Prostate gland (tissue), 2 donors: Measurements from ENCODE around the gene GABRB3. TPM values are rescaled to one million over a fixed set of nuclear protein-coding genes. Genes with fewer than 3 reads are reported as not detected.

ENCODE experiments used
- DNase-seq: peaks from one replicate; pipeline ENCODE4 v3.0.0-alpha.2; 2019; ENCODE audit warnings: low spot score
- H3K27ac ChIP-seq, 2 donors: fragments of 200-600 bp; sonication (generic); 2 replicates each; pipeline ENCODE4 v1.5.1; 2017 to 2019
- H3K27me3 ChIP-seq: fragments of 200-600 bp; sonication (generic); replicated peaks from 2 replicates; pipeline ENCODE4 v1.5.1; 2019; ENCODE audit not compliant: insufficient read depth
- H3K36me3 ChIP-seq, 2 donors: fragments of 200-600 bp; sonication (generic); 1 replicate in 1 of 2; 2 replicates in 1 of 2; pipeline versions ENCODE4 v1.5.1 to v1.8.1; 2017 to 2019
- H3K4me1 ChIP-seq: fragments of 200-600 bp; sonication (generic); replicated peaks from 2 replicates; pipeline ENCODE4 v1.5.1; 2019
- H3K4me3 ChIP-seq, 2 donors: fragments of 200-600 bp; sonication (generic); 2 replicates each; pipeline ENCODE4 v1.5.1; 2017 to 2019
- H3K9me3 ChIP-seq: fragments of 200-600 bp; sonication (generic); 2 replicates; pipeline ENCODE4 v1.5.1; 2017
- CTCF ChIP-seq, 4 experiments: fragments of 200-600 bp in 2 of 4; fragments of 450-650 bp in 2 of 4; sonication (generic) in 2 of 4; IDR thresholded peaks; 1 replicate in 3 of 4; 2 replicates in 1 of 4; pipeline ENCODE4 v1.5.1; 2016 to 2019; ENCODE audit warnings: antibody characterized with exemption in 4 of 4, mild to moderate bottlenecking in 2 of 4, moderate library complexity in 2 of 4
- POLR2A ChIP-seq: fragments of 450-650 bp; IDR thresholded peaks from one replicate; pipeline ENCODE4 v1.6.1; 2016; ENCODE audit warnings: antibody characterized with exemption, mild to moderate bottlenecking
- POLR2AphosphoS5 ChIP-seq: sonication (generic); formaldehyde crosslinking; IDR thresholded peaks from one replicate; pipeline ENCODE4 v1.6.1; 2017; ENCODE audit warnings: antibody characterized with exemption
- WGBS: methylation state at CpG from one replicate; pipeline ENCODE4 v1.1.5; 2018; 5-methylcytosine and 5-hydroxymethylcytosine counted together
- intact Hi-C: fragments of 100-400 bp; cut with DNase I; formaldehyde crosslinking; loops from one replicate; pipeline ENCODE4 v1.14.2; 2022
- total RNA-seq, 2 donors: library from RNA; depleted of rRNA; stranded (reverse); fragments of >200 nt; gene quantifications; one replicate each; pipeline ENCODE4 v1.1.0, GENCODE V29; 2016

GABRB3 gene
- total RNA-seq, 2 donors from 2014 or later = 10.3 to 12.4 TPM

- Histone ChIP-seq H3K4me1 (no peaks in the 10 kb centered on the region), H3K36me3 (no peaks in the 10 kb centered on the region), H3K27ac (no peak overlapping the region), H3K4me3 (no peak overlapping the region), H3K27me3 (no peaks in the 10 kb centered on the region), H3K9me3 (no peaks in the 10 kb centered on the region)
- DNase-seq = no peak
- WGBS = 60% methylated on average over 2 of the region's 2 CpGs
- TF ChIP-seq CTCF (IDR thresholded peaks at IDR 0.05) = no peak
- TF ChIP-seq POLR2AphosphoS5 = no peak
- no peak for TF ChIP-seq POLR2A
- intact Hi-C loops = no loop called here
Measured at GRCh38 chr15:26690778-26691177, 82.1 kb downstream of the GABRB3 start.

DNA sequence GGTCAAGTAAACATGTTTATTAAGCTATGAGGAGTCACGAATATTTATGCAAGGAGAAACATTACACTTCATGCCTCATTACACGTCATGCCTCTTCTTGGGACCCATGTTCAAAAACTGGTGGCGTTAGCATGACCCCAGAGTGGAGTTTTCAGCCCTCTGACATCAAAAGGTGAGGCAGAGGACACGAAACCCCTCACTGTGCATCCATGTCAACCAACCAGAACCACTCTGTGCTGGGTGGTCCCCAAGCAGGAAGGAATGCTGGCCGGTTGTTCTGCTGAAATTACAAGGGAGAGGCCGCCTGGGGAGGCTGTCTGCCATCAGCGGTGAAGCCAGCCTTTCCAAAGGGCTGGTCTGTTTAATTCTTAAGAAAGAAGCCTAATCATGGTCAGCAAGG, 83.4 kb downstream of the GABRB3 start:
- no peaks in the 10 kb centered on the region for H3K4me1 ChIP-seq
- H3K4me3 ChIP-seq = no peak overlapping the region
- H3K36me3 ChIP-seq = no peaks in the 10 kb centered on the region
- no peaks in the 10 kb centered on the region for H3K27me3 ChIP-seq
- TF ChIP-seq CTCF (IDR thresholded peaks at IDR 0.05) = no peak
- TF ChIP-seq POLR2A = no peak
- no peak for TF ChIP-seq POLR2AphosphoS5
- intact Hi-C loops = no loop called here
- no peak overlapping the region for H3K27ac ChIP-seq
- no peak for DNase-seq
- H3K9me3 ChIP-seq = no peaks in the 10 kb centered on the region
- 66% methylated on average over 7 of the region's 7 CpGs for WGBS

GRCh38 chr15:26686547-26687187, 86.2 kb downstream of the GABRB3 start:
- no peaks in the 10 kb centered on the region for H3K4me1 ChIP-seq
- 92% methylated on average over 11 of the region's 11 CpGs for WGBS
- H3K36me3 ChIP-seq = no peaks in the 10 kb centered on the region
- H3K4me3 ChIP-seq = no peak overlapping the region
- H3K9me3 ChIP-seq = no peaks in the 10 kb centered on the region
- intact Hi-C loops = no loop called here
- DNase-seq = no peak
- H3K27me3 ChIP-seq = no peaks in the 10 kb centered on the region
- TF ChIP-seq POLR2AphosphoS5 (no peak), POLR2A (no peak), CTCF (IDR thresholded peaks at IDR 0.05) (no peak)
- H3K27ac ChIP-seq = no peak overlapping the region

- intact Hi-C loops = no loop called here
- 68% methylated on average over 5 of the region's 5 CpGs for WGBS
Measured at GRCh38 chr15:26682598-26683164, 90.2 kb downstream of the GABRB3 start.

More at GRCh38 chr15:26682598-26683164, 90.2 kb downstream of the GABRB3 start:
- TF ChIP-seq CTCF (IDR thresholded peaks at IDR 0.05) = no peak
- no peak for TF ChIP-seq POLR2AphosphoS5
- no peak for TF ChIP-seq POLR2A
- no peak for DNase-seq
- no peak overlapping the region for H3K4me3 ChIP-seq
- no peaks in the 10 kb centered on the region for H3K9me3 ChIP-seq
- H3K4me1 ChIP-seq = no peaks in the 10 kb centered on the region
- H3K36me3 ChIP-seq = no peaks in the 10 kb centered on the region
- no peak overlapping the region for H3K27ac ChIP-seq
- no peaks in the 10 kb centered on the region for H3K27me3 ChIP-seq
